Heart left ventricle (tissue), 16 donors: ENCODE results near the gene HMGCS2. TPM values are rescaled to one million over a fixed set of nuclear protein-coding genes. Genes with fewer than 3 reads are reported as not detected.

Source experiments
- ATAC-seq, 4 donors: fragments of 200-7000 bp; cut with Tn5 transposase; one replicate each; pipeline ENCODE4 v1.9.1; 2020 to 2022; ENCODE audit warnings: moderate library complexity in 4 of 4, mild to moderate bottlenecking in 3 of 4, moderate number of reproducible peaks in 1 of 4
- DNase-seq, 5 donors: peaks; one replicate each; pipeline ENCODE4 v3.0.0-alpha.2; 2020
- H3K27ac ChIP-seq, 12 donors: fragments of 200-600 bp; sonication (generic) in 4 of 12; one replicate each; pipeline versions ENCODE4 v1.5.0 to v1.8.0; 2016 to 2022; ENCODE audit warnings: mild to moderate bottlenecking in 2 of 12
- H3K27me3 ChIP-seq, 9 donors: fragments of 200-600 bp; sonication (generic) in 2 of 9; one replicate each; pipeline versions ENCODE4 v1.5.1 to v1.8.0; 2016 to 2022; ENCODE audit warnings: mild to moderate bottlenecking in 3 of 9
- H3K36me3 ChIP-seq, 9 donors: fragments of 200-600 bp; sonication (generic) in 2 of 9; one replicate each; pipeline versions ENCODE4 v1.5.0 to v1.8.0; 2018 to 2022; ENCODE audit warnings: mild to moderate bottlenecking in 2 of 9
- H3K4me1 ChIP-seq, 12 donors: fragments of 200-600 bp; sonication (generic) in 4 of 12; one replicate each; pipeline versions ENCODE4 v1.5.0 to v1.8.0; 2016 to 2022; ENCODE audit warnings: mild to moderate bottlenecking in 3 of 12
- H3K4me3 ChIP-seq, 12 donors: fragments of 200-600 bp; sonication (generic) in 4 of 12; one replicate each; pipeline versions ENCODE4 v1.5.0 to v1.8.0; 2017 to 2022; ENCODE audit warnings: mild to moderate bottlenecking in 9 of 12, moderate library complexity in 4 of 12
- H3K9me3 ChIP-seq, 12 donors: fragments of 200-600 bp; sonication (generic) in 4 of 12; one replicate each; pipeline versions ENCODE4 v1.5.0 to v1.8.0; 2016 to 2022; ENCODE audit warnings: mild to moderate bottlenecking in 1 of 12
- POLR2A ChIP-seq, 2 donors: fragments of 450-650 bp; IDR thresholded peaks; one replicate each; pipeline ENCODE4 v1.6.1; 2017; ENCODE audit warnings: antibody characterized with exemption in 2 of 2, mild to moderate bottlenecking in 2 of 2, moderate library complexity in 2 of 2
- WGBS, 4 donors: extraction: QIAGEN DNeasy Blood & Tissue Kit in 2 of 4; methylation state at CpG; one replicate each; pipeline versions ENCODE4 v1.1.5 to v1.1.7; 2013 to 2018; 5-methylcytosine and 5-hydroxymethylcytosine counted together
- intact Hi-C, 10 donors: fragments of 100-400 bp; cut with DNase I; formaldehyde crosslinking; loops; one replicate each; pipeline versions ENCODE4 v1.11.1 to v1.14.2; 2022
- polyA plus RNA-seq, 2 donors: library from polyadenylated mRNA; stranded (reverse); fragments of 200-250 nt; gene quantifications; one replicate each; pipeline ENCODE4 v1.2.3, GENCODE V29; 2013
- total RNA-seq, 9 donors: library from RNA; depleted of rRNA in 2 of 9; stranded (reverse); fragments of >200 nt in 2 of 9; fragmentation: NEBNext Ultra II Directional in 3 of 9; extraction: Animal tissue kit (Norgen Biotek cat#: 25700) in 3 of 9; gene quantifications; one replicate each; pipeline versions ENCODE4 v1.1.0 to v1.2.4, GENCODE V29; 2016 to 2023
- TF ChIP-seq, protein P1 (sequence below), 12 donors: fragments of 200-600 bp; sonication (generic) in 4 of 12; IDR thresholded peaks; one replicate each; pipeline versions ENCODE4 v1.5.0 to v1.8.0; 2018 to 2022; ENCODE audit warnings: antibody characterized with exemption in 12 of 12, mild to moderate bottlenecking in 5 of 12
- donor health status: ischemic (EF 13 %, LVEDD 7.1; RV severe dilation, severe dysfunction).
- donor health status: healthy with polysubstance abuse.
- donor health status: DM: no; HTN: yes; CAD: no.
- donor health status: DM: no; HTN: no; CAD: no.
- donor health status: ischemic (EF 25% LVEDD 6.9; RV normal size, moderate dysfunction).
- donor health status: ischemic (EF 25% LVEDD 5.7; RV mildly dilated, moderate dysfunction).
- donor health status: healthy.
- donor health status: DM: yes; HTN: yes; CAD: no.
- donor health status: ischemic (EF 35%, LVEDD 5.7; RV mildly dilated, moderate dysfunction).
- donor health status: nonischemic (EF 11% LVEDD 7.7; RV severe dilation, severe dysfunction).
- donor health status: DM: yes; HTN: yes; CAD: no.
- donor health status: PGD.
- donor health status: ischemic (EF 29% LVEDD 5.4; RV normal size, mild dysfunction).
- donor health status: nonischemic (EF 23%, LVEDD 6.1; RV moderate dilation, normal function).

The HMGCS2 gene
- total and polyA plus RNA-seq, 11 donors: 0.42 to 504 (median 15.5) TPM

DNA sequence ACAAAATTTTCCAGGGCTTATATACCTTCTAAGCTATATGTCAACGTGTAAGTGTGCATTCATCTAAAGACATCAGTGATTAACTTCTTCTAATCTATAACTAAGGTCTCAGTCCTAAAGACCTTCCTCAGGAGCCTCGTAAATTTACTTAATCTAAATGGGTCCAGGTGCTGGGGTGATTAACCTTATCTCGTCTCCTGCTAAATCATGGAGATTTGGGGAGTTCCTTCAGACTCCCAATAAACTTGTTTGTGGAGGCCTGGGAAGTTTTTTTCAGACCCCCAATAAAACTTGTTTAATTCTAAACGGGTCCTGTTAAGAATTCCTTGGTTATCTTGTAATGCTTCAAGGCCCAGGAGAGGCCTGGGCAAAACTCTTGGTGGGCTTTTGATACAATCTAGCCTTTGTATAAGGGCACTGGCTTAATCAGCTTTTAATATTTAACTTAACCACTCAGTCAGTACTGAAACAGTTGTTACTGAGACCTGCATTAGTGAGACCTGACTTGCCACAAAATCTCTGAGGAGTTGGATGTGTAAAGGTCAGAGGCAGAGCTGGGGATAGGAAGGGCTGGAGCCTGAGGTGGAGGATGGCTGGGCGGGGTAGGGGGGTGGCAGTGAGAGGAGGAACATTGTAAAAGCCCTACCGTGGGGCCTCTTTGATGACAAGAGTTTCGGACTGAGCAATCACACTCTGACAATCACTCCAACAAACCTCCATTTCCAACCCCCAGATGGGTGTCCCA, 6.2 kb upstream of the HMGCS2 start:
- H3K36me3 ChIP-seq: no peaks in the 10 kb centered on the region
- H3K4me1 ChIP-seq: peaks cover 0 to 18% (median 5%) of the 10 kb centered on the region in 12 donors
- peak overlapping the region in 3 of 12 donors; percentile 35 to 80 (median 48) for H3K27ac ChIP-seq
- ATAC-seq (no peak), DNase-seq (no peak)
- 78 to 85% (median 83%) methylated on average over 7 of the region's 7 CpGs for WGBS, 4 donors
- TF ChIP-seq POLR2A (IDR thresholded peaks at IDR 0.05): no peak
- TF ChIP-seq, protein P1, sequence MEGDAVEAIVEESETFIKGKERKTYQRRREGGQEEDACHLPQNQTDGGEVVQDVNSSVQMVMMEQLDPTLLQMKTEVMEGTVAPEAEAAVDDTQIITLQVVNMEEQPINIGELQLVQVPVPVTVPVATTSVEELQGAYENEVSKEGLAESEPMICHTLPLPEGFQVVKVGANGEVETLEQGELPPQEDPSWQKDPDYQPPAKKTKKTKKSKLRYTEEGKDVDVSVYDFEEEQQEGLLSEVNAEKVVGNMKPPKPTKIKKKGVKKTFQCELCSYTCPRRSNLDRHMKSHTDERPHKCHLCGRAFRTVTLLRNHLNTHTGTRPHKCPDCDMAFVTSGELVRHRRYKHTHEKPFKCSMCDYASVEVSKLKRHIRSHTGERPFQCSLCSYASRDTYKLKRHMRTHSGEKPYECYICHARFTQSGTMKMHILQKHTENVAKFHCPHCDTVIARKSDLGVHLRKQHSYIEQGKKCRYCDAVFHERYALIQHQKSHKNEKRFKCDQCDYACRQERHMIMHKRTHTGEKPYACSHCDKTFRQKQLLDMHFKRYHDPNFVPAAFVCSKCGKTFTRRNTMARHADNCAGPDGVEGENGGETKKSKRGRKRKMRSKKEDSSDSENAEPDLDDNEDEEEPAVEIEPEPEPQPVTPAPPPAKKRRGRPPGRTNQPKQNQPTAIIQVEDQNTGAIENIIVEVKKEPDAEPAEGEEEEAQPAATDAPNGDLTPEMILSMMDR (IDR thresholded peaks at IDR 0.05): no peak
- H3K4me3 ChIP-seq: no peak overlapping the region
- H3K27me3 ChIP-seq: no peaks in the 10 kb centered on the region
- H3K9me3 ChIP-seq: no peaks in the 10 kb centered on the region
- intact Hi-C loops: no loop called here

DNA sequence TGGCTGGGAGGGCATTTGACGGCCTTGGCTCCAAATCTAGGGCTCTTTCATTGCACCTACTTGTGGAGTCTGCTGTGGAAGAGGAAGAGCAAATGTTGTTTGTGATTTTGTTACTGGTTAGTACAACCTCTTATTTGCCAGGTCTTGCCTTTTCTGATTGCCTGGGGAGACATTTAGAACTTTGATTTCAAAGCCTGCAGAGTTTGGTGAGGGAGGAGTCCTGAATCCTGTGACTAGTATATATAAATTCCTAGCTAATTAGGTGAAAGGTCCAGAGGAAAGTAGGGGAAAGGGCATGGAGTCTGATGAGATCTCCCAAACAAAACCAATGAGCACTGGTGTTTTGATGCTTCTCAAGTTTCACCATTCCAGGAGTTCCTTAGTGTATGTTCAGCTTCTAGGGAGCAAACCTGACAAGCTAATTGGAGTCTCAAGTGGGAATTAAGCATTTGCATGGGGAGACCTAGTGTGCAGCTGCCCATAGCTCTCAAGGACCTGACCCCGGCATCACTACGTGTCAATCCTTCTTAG, 5.1 kb upstream of the HMGCS2 start:
- Histone ChIP-seq H3K9me3 (no peaks in the 10 kb centered on the region), H3K4me1 (peaks cover 0 to 21% (median 5%) of the 10 kb centered on the region in 12 donors), H3K27me3 (no peaks in the 10 kb centered on the region), H3K27ac (peak overlapping the region in 5 of 12 donors; percentile 35 to 80 (median 48)), H3K36me3 (no peaks in the 10 kb centered on the region), H3K4me3 (no peak overlapping the region)
- ATAC-seq (peak in 3 of 4 donors; percentile 44 to 66 (median 51)), DNase-seq (no peak)
- intact Hi-C loops: no loop called here
- WGBS, 4 donors: 46 to 61% (median 56%) methylated on average over 3 of the region's 3 CpGs
- TF ChIP-seq POLR2A (IDR thresholded peaks at IDR 0.05): peak in 1 of 2 donors; percentile 25
- TF ChIP-seq, protein P1 (IDR thresholded peaks at IDR 0.05): no peak

DNA sequence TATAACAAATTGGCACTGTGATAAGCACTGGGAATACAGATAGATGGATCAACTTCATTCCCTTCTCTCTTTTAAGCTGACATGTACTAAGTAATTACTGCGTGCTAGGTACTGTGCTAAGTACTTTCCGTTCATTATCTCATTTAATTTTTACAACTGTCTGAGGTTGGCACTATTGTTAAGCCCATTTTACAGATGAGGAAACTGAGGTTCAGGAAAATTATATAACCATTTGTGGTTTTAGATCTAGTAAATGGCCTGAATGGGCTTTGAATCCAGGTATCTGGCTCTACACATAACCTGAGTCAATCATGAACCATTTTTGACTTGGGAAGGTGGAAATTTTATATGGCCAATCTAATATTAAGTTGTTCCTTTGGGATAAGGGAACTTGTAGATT, 3.6 kb upstream of the HMGCS2 start:
- ATAC-seq: no peak
- no peak for TF ChIP-seq POLR2A (IDR thresholded peaks at IDR 0.05)
- TF ChIP-seq, protein P1 (IDR thresholded peaks at IDR 0.05): no peak
- intact Hi-C loops: no loop called here

DNA sequence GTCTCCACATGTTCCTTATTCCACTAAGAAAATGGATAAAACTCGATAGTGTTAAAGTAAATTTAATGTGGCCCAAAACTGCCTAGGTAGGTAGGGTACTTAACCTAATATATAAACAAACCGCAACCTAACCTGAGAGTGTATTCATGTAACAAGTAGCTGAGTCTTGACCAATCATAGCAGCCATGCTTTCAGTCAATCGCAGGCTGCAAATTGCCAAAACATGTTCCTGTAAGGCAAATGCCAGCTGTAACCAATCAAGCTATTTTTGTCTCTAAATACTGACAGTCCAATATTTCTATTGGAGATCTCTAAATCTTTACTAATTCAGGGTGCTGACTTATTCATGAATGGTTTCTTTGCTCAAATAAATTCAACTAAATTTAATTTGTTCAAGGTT, 3.1 kb upstream of the HMGCS2 start:
- H3K36me3 ChIP-seq: no peaks in the 10 kb centered on the region
- H3K4me3 ChIP-seq: no peak overlapping the region
- no peak for DNase-seq
- H3K4me1 ChIP-seq: peaks cover 0 to 28% (median 6%) of the 10 kb centered on the region in 12 donors
- no peak for TF ChIP-seq POLR2A (IDR thresholded peaks at IDR 0.05)
- TF ChIP-seq, protein P1 (IDR thresholded peaks at IDR 0.05): no peak
- H3K27ac ChIP-seq: peak overlapping the region in 1 of 12 donors; percentile 52
- H3K9me3 ChIP-seq: no peaks in the 10 kb centered on the region
- WGBS, 4 donors: 65 to 84% (median 75%) methylated on average over 3 of the region's 3 CpGs
- ATAC-seq: peak in 1 of 4 donors; percentile 17
- no peaks in the 10 kb centered on the region for H3K27me3 ChIP-seq
- intact Hi-C loops: no loop called here

More for the DNA sequence above, 3.6 kb upstream of the HMGCS2 start:
- WGBS, 4 donors: 92 to 98% (median 94%) methylated on average over 2 of the region's 2 CpGs
- no peaks in the 10 kb centered on the region for H3K27me3 ChIP-seq
- peak overlapping the region in 1 of 12 donors; percentile 52 for H3K27ac ChIP-seq
- DNase-seq: no peak
- peaks cover 0 to 24% (median 6%) of the 10 kb centered on the region in 12 donors for H3K4me1 ChIP-seq
- H3K36me3 ChIP-seq: no peaks in the 10 kb centered on the region
- no peaks in the 10 kb centered on the region for H3K9me3 ChIP-seq
- H3K4me3 ChIP-seq: no peak overlapping the region
